DND-41 (cell line): ENCODE measurements around the gene LCN6.

Source experiments
- CTCF ChIP-seq: IDR thresholded peaks from 2 replicates; pipeline ENCODE4 v1.5.1; 2012; ENCODE audit warnings: borderline replicate concordance, low read length, moderate library complexity, mild to moderate bottlenecking; ENCODE audit not compliant: poor library complexity, severe bottlenecking; ENCODE audit errors: extremely low read depth
- EZH2 ChIP-seq: IDR thresholded peaks from 3 replicates; pipeline ENCODE4 v1.6.1; 2012; ENCODE audit warnings: borderline replicate concordance, low read depth, mild to moderate bottlenecking, moderate library complexity, low read length, inconsistent platforms; ENCODE audit not compliant: severe bottlenecking

- no peak for TF ChIP-seq EZH2
- no peak for TF ChIP-seq CTCF
These were observed 3.6 kb downstream of the LCN6 start for GRCh38 chr9:136744773-136745172.
